ENCODE results near the gene PPIL4.

DNA sequence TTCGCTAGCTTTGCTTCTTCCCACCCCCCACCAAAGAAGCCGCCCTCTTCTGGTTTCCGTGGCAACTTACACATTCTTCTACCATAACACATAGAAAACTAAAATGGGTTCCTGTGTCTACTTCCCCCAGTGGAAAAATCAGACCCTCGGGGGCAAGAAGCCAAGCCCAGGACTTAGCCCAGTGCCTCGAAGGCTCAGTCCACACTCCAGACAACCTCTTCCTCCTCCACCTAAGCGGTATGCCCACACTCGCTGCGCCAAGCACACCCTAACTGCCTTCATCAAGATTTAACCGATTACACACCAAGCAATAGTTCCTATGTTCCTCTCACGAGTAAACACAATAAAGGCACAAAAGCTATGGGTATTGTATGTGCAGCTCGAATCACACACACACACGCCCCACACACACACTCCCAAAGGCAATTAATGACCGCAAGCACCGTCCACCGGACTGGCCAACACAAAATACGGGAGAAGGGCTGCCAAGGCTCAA, 537 bp downstream of the PPIL4 start:
- TF ChIP-seq, protein P1, sequence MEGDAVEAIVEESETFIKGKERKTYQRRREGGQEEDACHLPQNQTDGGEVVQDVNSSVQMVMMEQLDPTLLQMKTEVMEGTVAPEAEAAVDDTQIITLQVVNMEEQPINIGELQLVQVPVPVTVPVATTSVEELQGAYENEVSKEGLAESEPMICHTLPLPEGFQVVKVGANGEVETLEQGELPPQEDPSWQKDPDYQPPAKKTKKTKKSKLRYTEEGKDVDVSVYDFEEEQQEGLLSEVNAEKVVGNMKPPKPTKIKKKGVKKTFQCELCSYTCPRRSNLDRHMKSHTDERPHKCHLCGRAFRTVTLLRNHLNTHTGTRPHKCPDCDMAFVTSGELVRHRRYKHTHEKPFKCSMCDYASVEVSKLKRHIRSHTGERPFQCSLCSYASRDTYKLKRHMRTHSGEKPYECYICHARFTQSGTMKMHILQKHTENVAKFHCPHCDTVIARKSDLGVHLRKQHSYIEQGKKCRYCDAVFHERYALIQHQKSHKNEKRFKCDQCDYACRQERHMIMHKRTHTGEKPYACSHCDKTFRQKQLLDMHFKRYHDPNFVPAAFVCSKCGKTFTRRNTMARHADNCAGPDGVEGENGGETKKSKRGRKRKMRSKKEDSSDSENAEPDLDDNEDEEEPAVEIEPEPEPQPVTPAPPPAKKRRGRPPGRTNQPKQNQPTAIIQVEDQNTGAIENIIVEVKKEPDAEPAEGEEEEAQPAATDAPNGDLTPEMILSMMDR (IDR thresholded peaks at IDR 0.05), result no peak
- TF ChIP-seq EP300 (IDR thresholded peaks at IDR 0.05), result no peak
- no peak for TF ChIP-seq POLR2A (IDR thresholded peaks at IDR 0.05)

All from sigmoid colon (tissue), 4 donors.